Measurements from ENCODE around the gene SPRR2A.
"Not testable (repeated sequence)": the region's sequence is repeated elsewhere in the genome, so short reads cannot be mapped to it uniquely, and the experiment has no call there.

The SPRR2A gene

DNA sequence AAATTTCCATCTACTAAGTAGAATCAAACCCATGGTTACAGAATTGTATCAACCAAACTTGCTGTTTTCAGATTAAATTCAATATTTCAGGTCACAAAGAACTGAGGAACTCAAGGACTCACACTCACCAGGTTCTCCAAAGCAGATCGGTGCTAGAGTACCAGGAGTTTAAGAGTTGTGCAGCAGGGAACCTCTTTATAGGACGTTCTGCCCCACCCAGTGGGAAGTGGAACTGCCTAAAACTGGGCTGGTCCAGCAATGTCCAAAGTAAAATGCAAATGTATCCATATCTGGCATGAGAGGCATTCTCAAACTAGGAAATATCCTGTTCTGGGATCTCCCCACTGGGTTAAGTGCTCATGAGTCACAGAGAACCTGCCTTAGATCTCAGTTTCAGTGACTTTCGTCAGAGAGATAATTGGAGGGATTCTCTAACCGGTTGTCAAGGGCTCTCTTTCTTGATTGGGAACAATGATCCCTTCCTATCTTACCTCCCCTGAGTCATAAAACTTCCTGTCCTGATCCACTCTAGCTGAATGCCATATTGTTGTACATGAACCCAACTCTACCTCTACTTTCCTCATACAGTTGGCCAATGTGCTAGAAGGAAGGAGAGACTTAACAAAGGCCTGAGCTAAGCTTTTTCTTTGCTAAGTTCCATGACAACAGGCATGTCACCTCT lies 16.2 kb downstream of the SPRR2A start, which contains the start of gene SPRR2D:
Gene SPRR2D (minus strand): TSS at position 171 of the 682 bp plus-strand sequence. CDS start 774 bp downstream, outside the sequence.
- Mint-ChIP-seq H3K4me3 (no peak within 1 kb of the TSS), H3K27ac (no peak within 1 kb of the TSS), H3K9me3 (peaks cover 4% of the 10 kb centered on the region), H3K4me1 (no peaks in the 10 kb centered on the region), H3K27me3 (peaks cover 33% of the 10 kb centered on the region), H3K36me3 (no peaks in the 10 kb centered on the region)
- no peak for ATAC-seq (ENCODE audit: low read depth)
- no peak for DNase-seq (ENCODE audit: low spot score in 2 of 2)

DNA sequence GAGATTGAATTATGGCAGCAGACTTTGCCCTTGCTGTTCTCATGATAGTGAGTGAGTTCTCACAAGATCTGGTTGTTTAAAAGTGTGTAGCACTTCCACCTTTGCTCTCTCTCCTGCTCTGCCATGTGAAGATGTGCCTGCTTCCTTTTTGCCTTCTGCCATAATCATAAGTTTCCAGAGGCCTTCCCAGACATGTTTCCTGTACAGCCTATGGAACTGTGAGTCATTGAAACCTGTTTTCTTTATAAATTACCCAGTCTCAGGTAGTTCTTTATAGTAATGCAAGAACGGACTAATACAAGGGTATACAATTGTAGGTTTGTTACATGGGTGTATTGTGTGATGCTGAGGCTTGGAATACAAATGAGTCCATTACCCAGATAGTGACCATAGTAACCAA lies 22.1 kb downstream of the SPRR2A start:
- Mint-ChIP-seq H3K4me1 (no peaks in the 10 kb centered on the region), H3K36me3 (no peaks in the 10 kb centered on the region), H3K9me3 (peaks cover 4% of the 10 kb centered on the region), H3K27ac (no peak overlapping the region), H3K4me3 (no peak overlapping the region), H3K27me3 (peaks cover 15% of the 10 kb centered on the region)
- ATAC-seq (ENCODE audit: low read depth) (no peak), DNase-seq (ENCODE audit: low spot score in 2 of 2) (no peak)

DNA sequence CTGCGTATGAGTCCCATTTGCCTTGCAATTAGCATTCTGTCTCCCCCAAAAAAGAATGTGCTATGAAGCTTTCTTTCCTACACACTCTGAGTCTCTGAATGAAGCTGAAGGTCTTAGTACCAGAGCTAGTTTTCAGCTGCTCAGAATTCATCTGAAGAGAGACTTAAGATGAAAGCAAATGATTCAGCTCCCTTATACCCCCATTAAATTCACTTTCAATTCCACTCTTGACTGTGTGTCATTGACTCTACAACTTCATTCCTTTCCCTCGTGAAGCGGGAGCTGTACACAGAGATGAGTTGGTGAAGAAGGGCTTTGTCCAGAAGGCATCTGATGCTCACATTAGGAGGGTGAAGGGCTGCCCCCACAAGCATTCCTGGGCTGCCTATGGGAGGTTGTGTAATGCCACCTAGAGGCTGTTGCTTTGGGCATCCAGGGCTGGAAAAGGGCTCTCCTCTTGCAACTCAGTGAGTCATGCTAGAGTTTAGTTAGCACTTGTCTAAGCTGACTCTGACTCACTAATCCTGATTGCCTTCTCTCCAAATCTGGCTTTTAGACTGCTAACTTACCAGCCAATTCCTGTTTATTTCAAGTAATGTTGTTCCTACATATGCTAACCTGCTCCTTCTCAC lies 24.5 kb downstream of the SPRR2A start:
- H3K4me3 Mint-ChIP-seq = no peak overlapping the region
- H3K9me3 Mint-ChIP-seq = no peaks in the 10 kb centered on the region
- DNase-seq (ENCODE audit: low spot score in 2 of 2) (no peak), ATAC-seq (ENCODE audit: low read depth) (no peak)
- peaks cover 9% of the 10 kb centered on the region for H3K27me3 Mint-ChIP-seq
- H3K4me1 Mint-ChIP-seq = no peaks in the 10 kb centered on the region
- peaks cover 1% of the 10 kb centered on the region for H3K36me3 Mint-ChIP-seq
- no peak overlapping the region for H3K27ac Mint-ChIP-seq

DNA sequence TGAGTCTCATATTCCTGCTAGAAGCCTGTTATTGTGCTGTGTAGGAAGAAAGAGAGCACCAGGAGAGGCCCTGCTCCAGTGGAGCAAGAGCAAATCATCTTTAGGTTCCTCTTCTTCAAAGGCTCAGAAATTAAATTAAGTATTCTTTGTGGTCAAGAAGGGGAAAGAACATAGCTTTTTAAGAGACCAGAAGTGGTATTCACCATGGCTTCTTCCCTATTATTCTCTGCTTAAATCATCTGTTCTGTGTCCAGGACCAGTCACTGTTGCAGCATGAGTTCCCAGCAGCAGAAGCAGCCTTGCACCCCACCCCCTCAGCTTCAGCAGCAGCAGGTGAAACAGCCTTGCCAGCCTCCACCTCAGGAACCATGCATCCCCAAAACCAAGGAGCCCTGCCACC lies 25.2 kb downstream of the SPRR2A start:
- ATAC-seq (ENCODE audit: low read depth) (no peak), DNase-seq (ENCODE audit: low spot score in 2 of 2) (no peak)
- no peak overlapping the region for H3K27ac Mint-ChIP-seq
- H3K36me3 Mint-ChIP-seq = peaks cover 1% of the 10 kb centered on the region
- H3K4me1 Mint-ChIP-seq = no peaks in the 10 kb centered on the region
- no peak overlapping the region for H3K4me3 Mint-ChIP-seq
- H3K27me3 Mint-ChIP-seq = peaks cover 8% of the 10 kb centered on the region
- no peaks in the 10 kb centered on the region for H3K9me3 Mint-ChIP-seq

DNA sequence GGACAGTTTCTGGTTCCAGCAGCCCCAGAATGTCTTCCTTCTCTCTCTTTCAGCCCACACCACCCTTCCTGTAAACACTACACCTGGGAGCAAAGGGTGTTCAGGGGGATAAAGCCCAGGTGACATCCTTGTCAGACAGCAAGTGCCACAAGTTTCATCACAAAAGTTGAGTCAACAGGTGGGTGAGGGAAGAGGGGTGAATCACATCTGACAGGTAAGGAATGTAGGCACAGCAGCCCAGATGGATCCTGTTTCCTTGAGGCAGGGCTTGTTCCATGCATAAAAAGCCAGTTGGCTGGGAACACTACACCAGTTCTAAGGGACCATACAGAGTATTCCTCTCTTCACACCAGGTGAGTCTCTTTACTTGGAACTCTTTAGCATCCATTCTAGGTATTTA lies 26.4 kb downstream of the SPRR2A start, which contains the start of gene SPRR1B:
Gene SPRR1B (plus strand): TSS at position 309 of the 400 bp plus-strand sequence. CDS start 1,143 bp downstream, outside the sequence.
- H3K4me3 Mint-ChIP-seq = no peak within 1 kb of the TSS
- no peak for DNase-seq (ENCODE audit: low spot score in 2 of 2)
- no peaks in the 10 kb centered on the region for H3K4me1 Mint-ChIP-seq
- H3K27ac Mint-ChIP-seq = no peak within 1 kb of the TSS
- no peak for ATAC-seq (ENCODE audit: low read depth)
- H3K9me3 Mint-ChIP-seq = no peaks in the 10 kb centered on the region
- H3K27me3 Mint-ChIP-seq = peaks cover 8% of the 10 kb centered on the region
- H3K36me3 Mint-ChIP-seq = peaks cover 1% of the 10 kb centered on the region

DNA sequence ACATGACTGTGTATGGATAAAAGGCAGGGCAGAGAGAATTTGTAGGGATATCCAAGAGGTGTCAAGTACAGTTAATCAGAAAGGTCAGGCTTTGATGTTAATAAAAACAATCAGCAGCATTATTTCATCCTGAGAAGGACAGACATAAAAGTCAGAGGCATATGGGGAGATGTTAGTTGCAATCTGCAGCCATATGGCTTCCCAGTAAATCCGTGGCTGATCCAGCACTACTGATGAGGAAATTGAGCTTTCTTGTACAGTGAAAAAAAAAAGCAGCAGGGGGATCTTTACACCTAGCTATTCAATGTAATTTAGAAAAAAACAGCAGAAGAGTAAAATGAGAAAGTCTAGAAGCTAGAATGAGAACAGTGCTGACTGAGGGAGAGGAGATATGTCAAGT lies 28.5 kb downstream of the SPRR2A start:
- H3K36me3 Mint-ChIP-seq = peaks cover 1% of the 10 kb centered on the region
- no peaks in the 10 kb centered on the region for H3K4me1 Mint-ChIP-seq
- DNase-seq (ENCODE audit: low spot score in 2 of 2) = no peak
- H3K9me3 Mint-ChIP-seq = no peaks in the 10 kb centered on the region
- H3K27me3 Mint-ChIP-seq = peaks cover 8% of the 10 kb centered on the region
- ATAC-seq (ENCODE audit: low read depth) = no peak
- H3K27ac Mint-ChIP-seq = no peak overlapping the region
- H3K4me3 Mint-ChIP-seq = no peak overlapping the region

DNA sequence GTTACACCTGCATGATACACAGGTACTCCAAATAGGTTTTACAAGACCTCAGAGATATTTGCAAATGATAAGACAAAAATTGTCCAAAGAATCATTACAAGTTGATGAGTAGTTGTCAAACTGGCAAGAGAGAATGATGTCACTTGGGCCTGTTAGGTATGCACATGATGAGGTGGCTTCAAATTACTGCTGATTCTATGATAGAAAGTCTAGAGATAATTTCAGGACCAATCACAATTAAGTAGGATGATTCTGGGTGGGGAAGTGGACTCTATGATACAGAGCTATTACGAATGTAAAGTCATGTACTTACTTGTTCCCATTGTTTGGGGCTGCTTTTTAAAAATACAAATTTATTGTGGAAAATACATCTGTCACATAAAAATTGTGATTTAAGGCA lies 31.5 kb downstream of the SPRR2A start:
- Mint-ChIP-seq H3K4me1 (peaks cover 3% of the 10 kb centered on the region), H3K27ac (no peak overlapping the region), H3K27me3 (peaks cover 13% of the 10 kb centered on the region), H3K36me3 (peaks cover 1% of the 10 kb centered on the region), H3K4me3 (no peak overlapping the region), H3K9me3 (peaks cover 1% of the 10 kb centered on the region)
- DNase-seq (ENCODE audit: low spot score in 2 of 2) (no peak), ATAC-seq (ENCODE audit: low read depth) (no peak)

DNA sequence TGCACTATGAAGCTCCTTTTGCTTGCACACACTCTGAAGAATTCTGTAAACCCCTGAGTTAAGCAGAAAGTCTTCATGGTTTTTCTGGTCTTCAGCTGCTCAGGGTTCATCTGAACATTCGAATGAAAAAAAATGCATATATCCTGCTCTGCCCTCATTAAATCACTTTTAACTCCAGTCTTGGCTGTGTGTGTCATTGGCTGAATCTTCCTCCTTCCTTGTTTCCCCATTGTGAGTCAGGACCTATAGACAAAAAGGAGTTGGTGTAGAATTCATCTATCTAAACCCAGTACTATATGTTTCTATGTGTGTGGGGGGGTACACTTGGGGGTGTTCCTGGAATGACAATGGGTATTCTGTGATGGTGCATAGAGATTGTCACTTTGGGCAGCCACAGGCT lies 32.9 kb downstream of the SPRR2A start:
- Mint-ChIP-seq H3K4me3 (no peak overlapping the region), H3K9me3 (peaks cover 1% of the 10 kb centered on the region), H3K27me3 (peaks cover 18% of the 10 kb centered on the region), H3K27ac (no peak overlapping the region), H3K4me1 (peaks cover 3% of the 10 kb centered on the region), H3K36me3 (peaks cover 1% of the 10 kb centered on the region)
- DNase-seq (ENCODE audit: low spot score in 2 of 2) = no peak
- ATAC-seq (ENCODE audit: low read depth) = no peak

DNA sequence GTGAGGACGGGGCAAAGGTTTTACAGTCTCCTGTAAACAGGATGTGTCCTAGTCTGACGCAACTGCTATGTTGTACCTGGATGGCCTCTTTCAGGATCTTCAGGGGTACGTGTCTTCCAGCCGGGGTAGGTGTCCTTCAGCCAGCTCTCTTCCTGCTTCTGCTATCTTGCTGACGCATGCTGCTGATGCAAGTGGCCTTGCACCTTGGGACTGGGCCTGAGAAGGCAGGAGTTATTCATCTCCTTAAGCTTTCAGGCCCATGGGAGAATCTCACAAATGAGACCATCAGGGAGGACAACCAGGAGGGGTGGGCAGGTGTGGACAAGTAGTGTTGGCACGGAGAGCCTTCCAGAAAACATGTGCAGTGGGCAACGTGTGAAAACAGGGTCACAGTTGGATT lies 34.2 kb downstream of the SPRR2A start:
- H3K36me3 Mint-ChIP-seq = no peaks in the 10 kb centered on the region
- peaks cover 1% of the 10 kb centered on the region for H3K9me3 Mint-ChIP-seq
- H3K4me1 Mint-ChIP-seq = peaks cover 3% of the 10 kb centered on the region
- H3K27ac Mint-ChIP-seq = no peak overlapping the region
- H3K27me3 Mint-ChIP-seq = peaks cover 20% of the 10 kb centered on the region
- DNase-seq (ENCODE audit: low spot score in 2 of 2) = no peak
- no peak overlapping the region for H3K4me3 Mint-ChIP-seq
- no peak for ATAC-seq (ENCODE audit: low read depth)

DNA sequence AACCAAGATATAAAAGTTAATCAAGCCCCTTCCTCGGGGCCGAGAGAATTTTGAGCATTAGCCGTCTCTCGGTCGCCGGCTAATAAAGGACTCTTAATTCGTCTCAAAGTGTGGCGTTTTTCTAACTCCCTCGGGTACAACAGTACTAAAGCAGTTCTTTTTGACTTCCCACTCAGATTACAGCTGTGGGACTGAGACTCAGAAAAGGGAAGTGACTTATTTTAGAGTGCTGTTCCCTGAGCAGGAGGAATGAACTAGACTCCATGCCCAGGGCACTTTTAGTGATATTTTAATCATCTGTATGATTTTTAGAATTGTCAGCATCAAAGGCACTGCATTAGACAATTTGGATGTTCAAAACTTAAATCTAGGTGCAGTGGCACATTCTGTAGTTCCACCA lies 35.0 kb downstream of the SPRR2A start:
- peak; percentile 45 for ATAC-seq (ENCODE audit: low read depth)
- not testable (repeated sequence) for H3K36me3 Mint-ChIP-seq; H3K4me1 Mint-ChIP-seq; H3K27ac Mint-ChIP-seq; DNase-seq (ENCODE audit: low spot score in 2 of 2); H3K9me3 Mint-ChIP-seq; H3K4me3 Mint-ChIP-seq
- H3K27me3 Mint-ChIP-seq = peaks cover 20% of the 10 kb centered on the region

DNA sequence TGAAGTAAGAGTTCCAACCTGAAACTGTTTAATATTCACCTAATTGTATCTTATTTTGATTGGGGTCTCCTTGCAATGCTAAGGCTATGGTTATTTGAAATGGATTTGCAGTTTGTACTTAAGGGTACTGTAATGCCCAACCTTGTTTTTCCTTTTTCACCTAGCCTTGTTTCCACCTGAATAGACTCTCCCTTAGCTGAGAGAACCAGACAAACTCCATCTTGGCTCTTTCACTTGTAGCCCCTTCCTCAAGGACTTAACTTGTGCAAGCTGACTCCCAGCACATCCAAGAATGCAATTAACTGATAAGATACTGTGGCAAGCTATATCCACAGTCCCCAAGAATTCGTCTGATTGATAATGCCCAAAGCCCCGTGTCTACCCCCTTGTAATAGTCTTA lies 35.5 kb downstream of the SPRR2A start:
- peaks cover 20% of the 10 kb centered on the region for H3K27me3 Mint-ChIP-seq

DNA sequence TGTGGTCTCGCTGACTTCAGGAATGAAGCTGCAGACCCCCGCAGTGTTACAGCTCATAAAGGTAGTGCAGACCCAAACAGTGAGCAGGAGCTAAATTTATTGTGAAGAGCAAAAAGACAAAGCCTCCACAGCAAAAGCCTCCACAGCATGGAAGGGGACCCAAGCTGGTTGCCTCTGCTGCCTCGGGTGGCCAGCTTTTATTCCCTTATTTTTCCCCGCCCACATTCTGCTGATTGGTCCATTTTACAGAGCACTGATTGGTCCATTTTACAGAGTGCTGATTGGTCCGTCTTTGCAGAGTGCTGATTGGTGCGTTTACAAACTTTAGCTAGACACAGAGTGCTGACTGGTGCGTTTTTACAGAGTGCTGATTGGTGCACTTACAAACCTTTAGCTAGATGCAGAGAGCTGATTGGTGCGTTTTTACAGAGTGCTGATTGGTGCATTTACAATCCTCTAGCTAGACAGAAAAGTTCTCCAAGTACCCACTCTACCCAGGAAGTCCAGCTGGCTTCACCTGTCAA lies 46.0 kb downstream of the SPRR2A start:
- ATAC-seq (ENCODE audit: low read depth); H3K4me1 Mint-ChIP-seq; H3K4me3 Mint-ChIP-seq; DNase-seq (ENCODE audit: low spot score in 2 of 2); H3K27ac Mint-ChIP-seq; H3K9me3 Mint-ChIP-seq; H3K27me3 Mint-ChIP-seq; H3K36me3 Mint-ChIP-seq: not testable (repeated sequence)

More for the DNA sequence above, 35.5 kb downstream of the SPRR2A start:
- not testable (repeated sequence) for DNase-seq (ENCODE audit: low spot score in 2 of 2); H3K9me3 Mint-ChIP-seq; H3K36me3 Mint-ChIP-seq; H3K4me3 Mint-ChIP-seq; H3K27ac Mint-ChIP-seq; ATAC-seq (ENCODE audit: low read depth); H3K4me1 Mint-ChIP-seq
